HepG2 (cell line): ENCODE data around the gene AJUBA. TPM values are rescaled to one million over a fixed set of nuclear protein-coding genes. Genes with fewer than 3 reads are reported as not detected.
A peak's percentile ranks its signal among the peaks of the same experiment; 100 is the strongest.

Experiments
- AFF4 ChIP-seq: sonication (generic); formaldehyde crosslinking; IDR thresholded peaks from 2 replicates; pipeline ENCODE4 v1.4.0; 2020; ENCODE audit warnings: missing genetic modification reagents
- ATF6 ChIP-seq: sonication (generic); formaldehyde crosslinking; conservative IDR thresholded peaks from 2 replicates; pipeline ENCODE4 v1.4.0; 2020; ENCODE audit warnings: missing genetic modification reagents
- GATAD1 ChIP-seq: IDR thresholded peaks from 2 replicates; pipeline ENCODE4 v1.6.1; 2016; ENCODE audit warnings: missing genetic modification reagents, missing compliant biosample characterization
- HDAC2 ChIP-seq: sonication (generic); formaldehyde crosslinking; IDR thresholded peaks from 2 replicates; pipeline ENCODE4 v1.4.0; 2020; ENCODE audit warnings: missing genetic modification reagents
- HOXA7 ChIP-seq: sonication (generic); formaldehyde crosslinking; IDR thresholded peaks from 2 replicates; pipeline ENCODE4 v1.8.1; 2022; ENCODE audit warnings: mild to moderate bottlenecking, missing genetic modification reagents, moderate library complexity
- PREB ChIP-seq: sonication (generic); formaldehyde crosslinking; IDR thresholded peaks from 2 replicates; pipeline ENCODE4 v1.4.0; 2020; ENCODE audit warnings: missing genetic modification reagents
- SPEN ChIP-seq: sonication (generic); formaldehyde crosslinking; IDR thresholded peaks from 2 replicates; pipeline ENCODE4 v1.5.1; 2020; ENCODE audit warnings: low read depth, mild to moderate bottlenecking, missing genetic modification reagents
- TAF1 ChIP-seq: sonication (generic); formaldehyde crosslinking; IDR thresholded peaks from 2 replicates; pipeline ENCODE4 v1.4.0; 2020; ENCODE audit warnings: missing genetic modification reagents
- ZNF17 ChIP-seq: sonication (generic); formaldehyde crosslinking; IDR thresholded peaks from 2 replicates; pipeline ENCODE4 v1.5.0; 2020; ENCODE audit warnings: mild to moderate bottlenecking, missing genetic modification reagents
- ZNF225 ChIP-seq: sonication (generic); formaldehyde crosslinking; IDR thresholded peaks from 2 replicates; pipeline ENCODE4 v1.4.0; 2020; ENCODE audit warnings: mild to moderate bottlenecking, missing genetic modification reagents
- ZNF605 ChIP-seq: sonication (generic); formaldehyde crosslinking; IDR thresholded peaks from 2 replicates; pipeline ENCODE4 v1.8.0; 2022; ENCODE audit warnings: mild to moderate bottlenecking, missing genetic modification reagents
- ZNF800 ChIP-seq: sonication (generic); formaldehyde crosslinking; IDR thresholded peaks from 2 replicates; pipeline ENCODE4 v1.4.0; 2020; ENCODE audit warnings: missing genetic modification reagents
- polyA plus RNA-seq, 8 experiments: library from polyadenylated mRNA; depleted of rRNA in 3 of 8; stranded (reverse) in 7 of 8; unstranded in 1 of 8; fragments of >200 nt; fragmentation: Illumina TruSeq in 4 of 8; extraction: Trizol in 4 of 8; gene quantifications; 2 replicates each; pipeline versions ENCODE4 v1.2.1 to v1.2.3, GENCODE V29; 2011 to 2016; ENCODE audit warnings: low read depth in 4 of 8, missing spikeins in 1 of 8, mixed read lengths in 1 of 8; ENCODE audit not compliant: insufficient read depth in 1 of 8
- total RNA-seq, 5 experiments: library from RNA; depleted of rRNA; stranded (reverse); fragments of >200 nt; fragmentation: Illumina TruSeq; extraction: Trizol; gene quantifications; 2 replicates each; pipeline ENCODE4 v1.2.3, GENCODE V29; 2016; ENCODE audit warnings: low read depth in 1 of 5
- TF ChIP-seq, protein P1 (sequence below): sonication (generic); formaldehyde crosslinking; IDR thresholded peaks from 2 replicates; pipeline ENCODE4 v1.8.1; 2023; ENCODE audit warnings: mild to moderate bottlenecking, inconsistent platforms, moderate library complexity, missing genetic modification reagents, borderline replicate concordance
- TF ChIP-seq, protein P2 (sequence below): sonication (generic); formaldehyde crosslinking; IDR thresholded peaks from 2 replicates; pipeline ENCODE4 v1.4.0; 2020; ENCODE audit warnings: mild to moderate bottlenecking, low read depth, missing genetic modification reagents
- TF ChIP-seq, protein P3 (sequence below): sonication (generic); formaldehyde crosslinking; IDR thresholded peaks from 2 replicates; pipeline ENCODE4 v1.4.0; 2020; ENCODE audit warnings: low read depth, mild to moderate bottlenecking, missing genetic modification reagents

AJUBA gene
- total and polyA plus RNA-seq, 2 of the 13 experiments (the other 11 are each of a cell fraction or from before 2014, with no cell fraction given): 157 to 241 TPM

- TF ChIP-seq, protein P1, sequence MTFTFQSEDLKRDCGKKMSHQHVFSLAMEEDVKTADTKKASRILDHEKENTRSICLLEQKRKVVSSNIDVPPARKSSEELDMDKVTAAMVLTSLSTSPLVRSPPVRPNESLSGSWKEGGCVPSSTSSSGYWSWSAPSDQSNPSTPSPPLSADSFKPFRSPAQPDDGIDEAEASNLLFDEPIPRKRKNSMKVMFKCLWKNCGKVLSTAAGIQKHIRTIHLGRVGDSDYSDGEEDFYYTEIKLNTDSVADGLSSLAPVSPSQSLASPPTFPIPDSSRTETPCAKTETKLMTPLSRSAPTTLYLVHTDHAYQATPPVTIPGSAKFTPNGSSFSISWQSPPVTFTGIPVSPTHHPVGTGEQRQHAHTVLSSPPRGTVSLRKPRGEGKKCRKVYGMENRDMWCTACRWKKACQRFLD (CRISPR knock-in tag): no peak
- TF ChIP-seq ZNF225 (CRISPR knock-in tag) (no peak), PREB (no peak), ZNF17 (CRISPR knock-in tag) (no peak), SPEN (CRISPR knock-in tag) (peak; percentile 86), TAF1 (CRISPR knock-in tag) (peak; percentile 71), AFF4 (CRISPR knock-in tag) (no peak), ATF6 (CRISPR knock-in tag) (no peak), ZNF800 (no peak), HDAC2 (CRISPR knock-in tag) (peak; percentile 61; the same call in 1 of the 2 replicates), ZNF605 (CRISPR knock-in tag) (no peak), GATAD1 (CRISPR knock-in tag) (no peak; the same call in none of the 2 replicates), HOXA7 (CRISPR knock-in tag) (no peak)
- TF ChIP-seq, protein P2, sequence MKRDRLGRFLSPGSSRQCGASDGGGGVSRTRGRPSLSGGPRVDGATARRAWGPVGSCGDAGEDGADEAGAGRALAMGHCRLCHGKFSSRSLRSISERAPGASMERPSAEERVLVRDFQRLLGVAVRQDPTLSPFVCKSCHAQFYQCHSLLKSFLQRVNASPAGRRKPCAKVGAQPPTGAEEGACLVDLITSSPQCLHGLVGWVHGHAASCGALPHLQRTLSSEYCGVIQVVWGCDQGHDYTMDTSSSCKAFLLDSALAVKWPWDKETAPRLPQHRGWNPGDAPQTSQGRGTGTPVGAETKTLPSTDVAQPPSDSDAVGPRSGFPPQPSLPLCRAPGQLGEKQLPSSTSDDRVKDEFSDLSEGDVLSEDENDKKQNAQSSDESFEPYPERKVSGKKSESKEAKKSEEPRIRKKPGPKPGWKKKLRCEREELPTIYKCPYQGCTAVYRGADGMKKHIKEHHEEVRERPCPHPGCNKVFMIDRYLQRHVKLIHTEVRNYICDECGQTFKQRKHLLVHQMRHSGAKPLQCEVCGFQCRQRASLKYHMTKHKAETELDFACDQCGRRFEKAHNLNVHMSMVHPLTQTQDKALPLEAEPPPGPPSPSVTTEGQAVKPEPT: no peak
- TF ChIP-seq, protein P3, sequence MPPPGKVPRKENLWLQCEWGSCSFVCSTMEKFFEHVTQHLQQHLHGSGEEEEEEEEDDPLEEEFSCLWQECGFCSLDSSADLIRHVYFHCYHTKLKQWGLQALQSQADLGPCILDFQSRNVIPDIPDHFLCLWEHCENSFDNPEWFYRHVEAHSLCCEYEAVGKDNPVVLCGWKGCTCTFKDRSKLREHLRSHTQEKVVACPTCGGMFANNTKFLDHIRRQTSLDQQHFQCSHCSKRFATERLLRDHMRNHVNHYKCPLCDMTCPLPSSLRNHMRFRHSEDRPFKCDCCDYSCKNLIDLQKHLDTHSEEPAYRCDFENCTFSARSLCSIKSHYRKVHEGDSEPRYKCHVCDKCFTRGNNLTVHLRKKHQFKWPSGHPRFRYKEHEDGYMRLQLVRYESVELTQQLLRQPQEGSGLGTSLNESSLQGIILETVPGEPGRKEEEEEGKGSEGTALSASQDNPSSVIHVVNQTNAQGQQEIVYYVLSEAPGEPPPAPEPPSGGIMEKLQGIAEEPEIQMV: no peak; the same call in 1 of the 2 replicates
Observed at GRCh38 chr14:22980672-22981089, 1.7 kb downstream of the AJUBA start (continued).
